HUES6 (cell line): ENCODE data around the gene SLC2A3.
"Not testable (repeated sequence)": the region's sequence is repeated elsewhere in the genome, so short reads cannot be mapped to it uniquely, and the experiment has no call there.

Source experiments
- H3K27ac ChIP-seq: 2 replicates; pipeline ENCODE4 v1.7.0; 2013; ENCODE audit warnings: low read depth, mild to moderate bottlenecking, low read length, inconsistent platforms
- H3K27me3 ChIP-seq: 2 replicates; pipeline ENCODE4 v1.6.1; 2013; ENCODE audit warnings: low read length; ENCODE audit not compliant: control insufficient read depth, insufficient read depth
- H3K36me3 ChIP-seq: 2 replicates; pipeline ENCODE4 v1.6.1; 2013; ENCODE audit warnings: low read length; ENCODE audit not compliant: control insufficient read depth, insufficient read depth
- H3K4me1 ChIP-seq: 2 replicates; pipeline ENCODE4 v1.6.1; 2013; ENCODE audit warnings: low read length; ENCODE audit not compliant: control insufficient read depth, insufficient read depth
- H3K4me3 ChIP-seq: 2 replicates; pipeline ENCODE4 v1.5.1; 2013; ENCODE audit warnings: low read depth, low read length
- H3K9ac ChIP-seq: one replicate; pipeline ENCODE4 v1.6.1; 2013; ENCODE audit warnings: mild to moderate bottlenecking, low read length
- H3K9me3 ChIP-seq: 2 replicates; pipeline ENCODE4 v1.6.1; 2013; ENCODE audit warnings: low read depth, low read length; ENCODE audit not compliant: control insufficient read depth, insufficient read depth

SLC2A3 gene

GRCh38 chr12:7971765-7972164 lies 35.8 kb upstream of the SLC2A3 start:
- Histone ChIP-seq H3K4me3 (peak overlapping the region; percentile 61; the same call in 1 of the 2 replicates), H3K4me1 (peaks cover 13% of the 10 kb centered on the region), H3K27ac (peak overlapping the region; percentile 69; the same call in 1 of the 2 replicates), H3K9ac (peak overlapping the region; percentile 86)
- not testable (repeated sequence) for H3K9me3 ChIP-seq, H3K27me3 ChIP-seq, H3K36me3 ChIP-seq

DNA sequence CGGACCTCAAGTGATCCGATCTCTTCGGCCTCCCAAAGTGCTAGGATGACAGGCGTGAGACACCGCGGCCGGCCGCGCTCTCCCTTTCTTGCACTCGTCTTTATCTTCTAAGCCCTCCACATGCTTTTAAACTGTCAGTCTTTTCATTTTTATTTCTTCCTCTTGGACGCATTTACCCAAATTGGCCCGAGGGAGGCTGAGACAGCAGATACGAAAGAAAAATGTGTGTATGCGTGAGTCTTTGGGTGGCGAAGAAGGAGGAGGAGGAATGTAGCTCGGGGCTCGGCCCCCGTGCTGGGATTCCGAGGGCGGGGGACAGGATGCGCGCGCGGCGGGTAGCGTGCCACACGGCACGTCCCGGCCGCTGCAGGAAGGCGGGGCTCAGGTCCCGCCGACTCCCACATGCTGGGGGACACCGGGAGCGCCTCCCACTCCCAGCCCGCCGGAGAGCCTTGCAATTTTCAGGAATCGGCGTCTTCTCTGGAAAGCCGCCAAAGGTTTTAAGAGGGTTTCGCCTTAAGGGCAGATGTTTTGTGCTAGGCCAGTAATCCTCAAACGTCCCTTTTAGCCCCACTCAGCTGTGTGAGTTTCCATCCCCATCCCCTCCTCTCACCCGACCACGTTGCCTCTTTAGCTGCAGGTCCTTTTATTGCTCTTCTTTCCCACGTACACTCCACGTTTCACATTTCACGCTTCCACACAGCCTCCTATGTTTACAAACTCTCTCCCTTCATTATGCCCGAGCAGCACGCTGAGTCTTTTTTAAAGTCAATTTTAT lies 34.7 kb upstream of the SLC2A3 start:
- H3K4me3 ChIP-seq: peak overlapping the region; percentile 61
- H3K9me3 ChIP-seq: no peaks in the 10 kb centered on the region
- H3K36me3 ChIP-seq: peaks cover 6% of the 10 kb centered on the region; the same call in 1 of the 2 replicates
- H3K4me1 ChIP-seq: peaks cover 13% of the 10 kb centered on the region
- H3K27ac ChIP-seq: peak overlapping the region; percentile 69
- H3K9ac ChIP-seq: peak overlapping the region; percentile 88
- H3K27me3 ChIP-seq: no peaks in the 10 kb centered on the region

- Histone ChIP-seq H3K4me1 (peaks cover 17% of the 10 kb centered on the region), H3K9ac (no peak overlapping the region), H3K27ac (no peak overlapping the region), H3K36me3 (peaks cover 8% of the 10 kb centered on the region; the same call in 1 of the 2 replicates), H3K9me3 (no peaks in the 10 kb centered on the region), H3K4me3 (no peak overlapping the region), H3K27me3 (no peaks in the 10 kb centered on the region)
Observed at GRCh38 chr12:7966563-7966962, 30.6 kb upstream of the SLC2A3 start.

- not testable (repeated sequence) for H3K27ac ChIP-seq, H3K4me3 ChIP-seq, H3K36me3 ChIP-seq, H3K9me3 ChIP-seq, H3K9ac ChIP-seq, H3K27me3 ChIP-seq
- H3K4me1 ChIP-seq: 0 out of 2 replicates have a peak, but pooled peaks cover 13% of the 10 kb centered on the region
Observed at GRCh38 chr12:7964669-7965068, 28.7 kb upstream of the SLC2A3 start.

DNA sequence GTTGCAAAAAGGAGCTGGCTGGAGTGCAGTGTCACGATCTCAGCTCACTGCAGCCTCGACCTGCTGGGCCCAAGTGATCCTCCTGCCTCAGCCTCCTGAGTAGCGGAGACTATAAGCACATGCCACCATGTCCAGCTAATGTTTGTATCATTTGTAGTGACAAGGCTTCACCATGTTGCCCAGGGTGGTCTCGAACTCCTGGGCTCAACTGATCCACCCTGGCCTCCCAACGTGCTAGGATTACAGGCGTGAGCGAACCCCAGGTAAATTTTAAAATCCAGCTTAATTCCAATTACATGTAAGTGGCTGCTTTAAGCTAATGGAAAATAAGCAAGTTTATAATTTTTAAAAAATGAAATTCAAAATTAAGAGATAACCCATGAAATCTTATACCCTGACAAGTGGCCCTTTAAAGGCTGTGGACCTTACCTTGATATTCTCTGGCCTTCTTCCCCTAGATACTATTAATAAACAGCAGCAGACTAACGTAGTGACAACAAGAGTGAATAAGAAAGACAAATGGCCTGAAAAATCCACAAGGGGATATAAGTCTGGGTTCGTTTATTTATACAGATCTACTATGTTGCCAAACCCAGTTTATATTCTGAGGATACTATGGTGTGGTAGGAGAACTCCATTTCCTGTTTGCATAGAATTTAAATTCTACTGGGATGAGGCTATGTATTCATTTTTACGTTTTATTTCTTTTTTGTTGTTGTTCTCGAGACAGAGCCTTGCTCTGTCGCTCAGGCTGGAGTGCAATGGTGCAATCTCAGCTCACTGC lies 25.6 kb upstream of the SLC2A3 start:
- peaks cover 5% of the 10 kb centered on the region; the same call in 1 of the 2 replicates for H3K36me3 ChIP-seq
- no peak overlapping the region for H3K27ac ChIP-seq
- H3K9ac ChIP-seq: no peak overlapping the region
- peak overlapping the region; percentile 65; the same call in 1 of the 2 replicates for H3K4me3 ChIP-seq
- no peaks in the 10 kb centered on the region for H3K9me3 ChIP-seq
- peaks cover 30% of the 10 kb centered on the region for H3K4me1 ChIP-seq
- peaks cover 4% of the 10 kb centered on the region; the same call in 1 of the 2 replicates for H3K27me3 ChIP-seq

DNA sequence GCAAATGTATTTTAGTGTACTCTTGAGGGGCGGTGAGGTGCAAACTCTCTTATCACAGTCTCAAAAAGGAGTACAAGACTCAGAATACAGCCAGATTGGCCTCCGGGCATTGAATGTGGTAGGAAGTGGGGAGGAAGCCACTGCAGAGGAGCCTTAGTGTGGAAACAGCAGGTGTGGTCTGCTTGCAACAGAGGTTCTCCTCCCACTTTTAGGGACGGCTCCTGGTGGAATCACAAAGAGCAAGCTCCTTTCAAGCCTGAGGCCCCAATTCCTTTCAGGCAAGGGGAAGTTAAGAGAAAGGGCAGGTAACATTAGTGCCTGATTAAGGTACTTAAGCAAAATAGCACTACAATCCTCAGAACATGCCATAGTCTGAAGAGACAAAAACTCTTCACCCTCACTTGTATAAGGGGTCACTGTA lies 23.7 kb upstream of the SLC2A3 start:
- no peaks in the 10 kb centered on the region for H3K36me3 ChIP-seq
- H3K4me3 ChIP-seq: peak overlapping the region; percentile 65
- H3K27me3 ChIP-seq: peaks cover 4% of the 10 kb centered on the region; the same call in 1 of the 2 replicates
- H3K9me3 ChIP-seq: no peaks in the 10 kb centered on the region
- H3K4me1 ChIP-seq: peaks cover 30% of the 10 kb centered on the region
- peak overlapping the region; percentile 78 for H3K9ac ChIP-seq
- H3K27ac ChIP-seq: peak overlapping the region; percentile 54

DNA sequence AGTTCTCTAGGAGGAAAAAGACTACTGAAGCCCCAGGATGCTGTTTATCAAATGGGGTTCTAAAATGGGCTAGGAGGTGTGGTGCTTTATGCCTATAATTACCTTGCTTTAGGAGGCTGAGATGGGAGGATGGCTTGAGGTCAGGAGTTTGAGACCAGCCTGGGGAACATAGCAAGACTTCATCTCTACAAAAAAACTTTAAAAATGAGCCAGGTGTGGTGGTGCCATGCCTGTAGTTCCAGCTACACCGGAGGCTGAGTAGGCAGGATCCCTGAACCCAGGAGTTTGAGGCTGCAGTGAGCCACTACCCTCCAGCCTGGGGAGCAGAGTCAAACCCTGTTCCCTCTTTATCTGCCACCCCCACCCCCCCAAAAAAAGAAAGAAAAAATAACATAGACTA lies 23.3 kb upstream of the SLC2A3 start:
- Histone ChIP-seq H3K9ac (peak overlapping the region; percentile 40), H3K27me3 (peaks cover 4% of the 10 kb centered on the region; the same call in 1 of the 2 replicates), H3K9me3 (no peaks in the 10 kb centered on the region), H3K36me3 (no peaks in the 10 kb centered on the region), H3K4me3 (peak overlapping the region; percentile 65), H3K27ac (no peak overlapping the region), H3K4me1 (peaks cover 30% of the 10 kb centered on the region)

- H3K4me3 ChIP-seq, H3K36me3 ChIP-seq, H3K9me3 ChIP-seq, H3K27ac ChIP-seq, H3K27me3 ChIP-seq, H3K9ac ChIP-seq: not testable (repeated sequence)
- peaks cover 17% of the 10 kb centered on the region for H3K4me1 ChIP-seq
Observed at GRCh38 chr12:7954877-7955276, 18.9 kb upstream of the SLC2A3 start.

- not testable (repeated sequence) for H3K9ac ChIP-seq, H3K27me3 ChIP-seq, H3K27ac ChIP-seq, H3K36me3 ChIP-seq, H3K4me3 ChIP-seq, H3K9me3 ChIP-seq
- H3K4me1 ChIP-seq: peaks cover 15% of the 10 kb centered on the region
Observed at GRCh38 chr12:7954418-7954817, 18.4 kb upstream of the SLC2A3 start.

- peaks cover 11% of the 10 kb centered on the region for H3K4me1 ChIP-seq
- not testable (repeated sequence) for H3K27me3 ChIP-seq, H3K9me3 ChIP-seq, H3K27ac ChIP-seq, H3K4me3 ChIP-seq, H3K9ac ChIP-seq, H3K36me3 ChIP-seq
Observed at GRCh38 chr12:7953912-7954311, 17.9 kb upstream of the SLC2A3 start.

DNA sequence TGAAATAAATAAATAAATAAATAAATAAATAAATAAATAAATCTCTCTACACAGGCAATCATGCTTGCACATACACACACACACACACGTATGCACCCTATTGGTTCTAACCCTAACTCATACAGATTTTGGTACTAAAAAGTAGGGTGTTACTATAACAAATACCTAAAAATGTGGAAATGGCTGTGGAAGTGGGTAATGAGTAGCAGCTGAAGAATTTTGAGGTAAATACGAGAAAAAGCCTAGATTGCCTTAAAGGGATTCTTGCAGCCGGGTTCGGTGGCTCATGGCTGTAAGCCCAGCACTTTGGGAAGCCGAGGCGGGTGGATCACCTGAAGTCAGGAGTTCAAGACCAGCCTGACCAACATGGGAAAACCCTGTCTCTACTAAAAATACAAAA lies 15.7 kb upstream of the SLC2A3 start:
- H3K27me3 ChIP-seq: no peaks in the 10 kb centered on the region
- H3K9ac ChIP-seq: no peak overlapping the region
- no peaks in the 10 kb centered on the region for H3K9me3 ChIP-seq
- no peak overlapping the region for H3K4me3 ChIP-seq
- H3K36me3 ChIP-seq: no peaks in the 10 kb centered on the region
- H3K4me1 ChIP-seq: peaks cover 6% of the 10 kb centered on the region; the same call in 1 of the 2 replicates
- no peak overlapping the region for H3K27ac ChIP-seq
